Spinal cord (tissue), 10 donors: ENCODE measurements around the gene TRMT2A. TPM values are rescaled to one million over a fixed set of nuclear protein-coding genes. Genes with fewer than 3 reads are reported as not detected.

Experiments used
- DNase-seq, 6 donors: peaks; one replicate each; pipeline versions ENCODE4 v3.0.0 to v3.0.0-alpha.2; 2013 to 2015; ENCODE audit warnings: low spot score in 6 of 6, low read depth in 4 of 6
- H3K27ac ChIP-seq: one replicate; pipeline ENCODE4 v1.5.1; 2013; ENCODE audit warnings: low read depth, low read length, control low read depth
- H3K27me3 ChIP-seq: one replicate; pipeline ENCODE4 v1.6.1; 2013; ENCODE audit warnings: low read length; ENCODE audit not compliant: control insufficient read depth, insufficient read depth
- H3K36me3 ChIP-seq: one replicate; pipeline ENCODE4 v1.6.1; 2013; ENCODE audit warnings: low read length; ENCODE audit not compliant: control insufficient read depth, insufficient read depth
- H3K4me1 ChIP-seq: one replicate; pipeline ENCODE4 v1.6.1; 2013; ENCODE audit warnings: low read length; ENCODE audit not compliant: control insufficient read depth, insufficient read depth
- H3K4me3 ChIP-seq: one replicate; pipeline ENCODE4 v1.5.1; 2013; ENCODE audit warnings: low read depth, low read length, control low read depth
- H3K9me3 ChIP-seq: one replicate; pipeline ENCODE4 v1.6.1; 2013; ENCODE audit warnings: low read length; ENCODE audit not compliant: control insufficient read depth, insufficient read depth
- WGBS: methylation state at CpG from one replicate; pipeline ENCODE4 v1.1.5; 2013; ENCODE audit warnings: missing lambda C conversion rate; ENCODE audit not compliant: insufficient coverage; 5-methylcytosine and 5-hydroxymethylcytosine counted together
- polyA plus RNA-seq, 2 donors: library from polyadenylated mRNA; unstranded; fragments of 120-200 nt; gene quantifications; one replicate each; pipeline ENCODE4 v1.2.1, GENCODE V29; 2013; ENCODE audit not compliant: insufficient read length in 2 of 2
- total RNA-seq, 2 donors: library from RNA; depleted of rRNA in 1 of 2; stranded (reverse); fragments of 120-200 nt in 1 of 2; fragments of >200 nt in 1 of 2; gene quantifications; one replicate each; pipeline versions ENCODE4 v1.2.3 to v1.2.4, GENCODE V29; 2013 to 2014
- donor health status: healthy.

Gene TRMT2A
- total and polyA plus RNA-seq, 4 donors: 24.5 to 57.4 (median 50.0) TPM

DNA sequence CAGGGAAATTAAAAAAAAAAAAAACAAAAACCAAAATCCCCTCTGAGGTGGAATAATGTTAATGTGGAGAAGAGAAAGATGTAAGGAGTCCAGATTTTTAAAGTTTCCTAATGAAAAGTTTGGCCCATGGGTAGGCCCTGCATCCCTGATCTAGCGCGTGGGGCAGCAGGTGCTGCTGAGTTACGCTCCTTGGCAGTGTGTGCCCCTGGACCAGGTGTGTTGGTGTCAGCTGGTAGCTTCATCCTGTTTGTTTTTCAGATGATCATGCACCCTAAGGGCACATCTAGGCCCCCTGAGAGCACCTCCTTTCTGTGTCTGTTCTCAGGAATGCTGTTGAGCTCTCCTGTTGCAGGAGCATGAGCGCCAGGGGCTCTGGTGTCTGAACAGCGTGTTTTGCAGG is 30.3 kb downstream of the TRMT2A start:
- Histone ChIP-seq H3K27me3 (no peaks in the 10 kb centered on the region), H3K4me3 (no peak overlapping the region), H3K36me3 (peaks cover 77% of the 10 kb centered on the region), H3K4me1 (peaks cover 30% of the 10 kb centered on the region), H3K9me3 (no peaks in the 10 kb centered on the region), H3K27ac (no peak overlapping the region)
- no peak for DNase-seq
- 95% methylated on average over 5 of the region's 5 CpGs for WGBS

DNA sequence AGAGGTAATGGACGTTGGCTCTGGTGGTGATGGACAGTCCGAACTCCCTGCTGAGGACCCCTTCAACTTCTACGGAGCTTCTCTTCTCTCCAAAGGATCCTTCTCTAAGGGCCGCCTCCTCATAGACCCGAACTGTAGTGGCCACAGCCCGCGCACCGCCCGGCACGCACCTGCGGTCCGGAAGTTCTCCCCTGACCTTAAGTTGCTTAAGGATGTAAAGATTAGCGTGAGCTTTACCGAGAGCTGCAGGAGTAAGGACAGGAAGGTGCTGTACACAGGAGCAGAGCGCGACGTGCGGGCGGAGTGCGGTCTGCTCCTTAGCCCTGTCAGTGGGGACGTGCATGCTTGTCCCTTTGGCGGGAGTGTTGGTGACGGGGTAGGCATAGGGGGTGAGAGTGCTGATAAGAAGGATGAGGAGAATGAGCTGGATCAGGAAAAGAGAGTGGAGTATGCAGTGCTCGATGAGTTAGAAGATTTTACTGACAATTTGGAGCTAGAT is 30.9 kb downstream of the TRMT2A start:
- no peak overlapping the region for H3K27ac ChIP-seq
- H3K36me3 ChIP-seq: peaks cover 71% of the 10 kb centered on the region
- no peaks in the 10 kb centered on the region for H3K27me3 ChIP-seq
- no peak overlapping the region for H3K4me3 ChIP-seq
- DNase-seq: no peak
- peaks cover 36% of the 10 kb centered on the region for H3K4me1 ChIP-seq
- 95% methylated on average over 22 of the region's 24 CpGs for WGBS
- no peaks in the 10 kb centered on the region for H3K9me3 ChIP-seq

GRCh38 chr22:20085651-20086050 is 31.4 kb downstream of the TRMT2A start:
- no peak for DNase-seq
- 97% methylated on average over 13 of the region's 20 CpGs for WGBS
- no peak overlapping the region for H3K4me3 ChIP-seq
- H3K4me1 ChIP-seq: peaks cover 40% of the 10 kb centered on the region
- H3K9me3 ChIP-seq: no peaks in the 10 kb centered on the region
- H3K27me3 ChIP-seq: no peaks in the 10 kb centered on the region
- no peak overlapping the region for H3K27ac ChIP-seq
- H3K36me3 ChIP-seq: peaks cover 66% of the 10 kb centered on the region

DNA sequence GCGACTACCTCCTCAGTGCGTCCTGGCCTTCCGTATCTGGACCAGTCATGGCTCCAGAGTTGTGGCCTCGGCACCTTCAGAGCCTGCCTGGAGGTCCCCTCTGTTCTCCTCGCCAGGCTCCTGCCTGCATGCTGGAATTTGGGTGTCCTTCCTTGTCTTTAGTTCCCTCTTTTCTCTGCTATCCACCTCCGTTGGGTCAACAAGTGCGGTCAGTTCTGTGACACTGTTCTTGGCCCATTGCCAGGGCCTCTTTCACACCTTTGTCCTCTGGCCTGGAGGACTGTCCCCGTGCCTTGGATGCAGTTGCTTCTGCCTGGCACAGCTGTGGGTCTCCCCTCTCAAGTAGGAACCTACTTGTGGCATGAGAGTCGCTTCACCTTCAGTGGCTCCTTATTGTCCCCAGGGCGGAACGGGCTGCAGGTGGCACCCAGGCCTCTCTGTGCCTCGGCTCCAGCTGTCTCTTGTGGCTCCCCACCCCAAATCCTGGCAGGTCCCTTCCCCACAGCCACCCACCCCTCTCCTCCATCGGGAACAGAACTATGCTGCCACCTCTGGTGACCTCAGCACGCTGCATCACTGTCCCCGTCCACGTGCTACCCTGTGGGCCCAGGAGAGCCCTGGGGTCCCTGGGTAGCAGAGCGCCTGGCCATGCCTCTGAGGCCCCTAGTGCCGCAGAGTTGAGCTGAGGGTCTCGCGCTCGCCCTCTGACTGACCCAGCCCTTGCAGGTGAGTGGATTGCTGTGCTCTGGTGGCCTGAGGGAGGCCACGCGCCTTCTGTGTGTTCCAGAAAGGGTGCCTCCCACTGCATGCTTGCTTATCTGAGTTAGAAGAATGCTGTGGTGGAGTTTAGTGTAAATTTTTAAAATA is 32.2 kb downstream of the TRMT2A start:
- H3K27ac ChIP-seq: no peak overlapping the region

DNA sequence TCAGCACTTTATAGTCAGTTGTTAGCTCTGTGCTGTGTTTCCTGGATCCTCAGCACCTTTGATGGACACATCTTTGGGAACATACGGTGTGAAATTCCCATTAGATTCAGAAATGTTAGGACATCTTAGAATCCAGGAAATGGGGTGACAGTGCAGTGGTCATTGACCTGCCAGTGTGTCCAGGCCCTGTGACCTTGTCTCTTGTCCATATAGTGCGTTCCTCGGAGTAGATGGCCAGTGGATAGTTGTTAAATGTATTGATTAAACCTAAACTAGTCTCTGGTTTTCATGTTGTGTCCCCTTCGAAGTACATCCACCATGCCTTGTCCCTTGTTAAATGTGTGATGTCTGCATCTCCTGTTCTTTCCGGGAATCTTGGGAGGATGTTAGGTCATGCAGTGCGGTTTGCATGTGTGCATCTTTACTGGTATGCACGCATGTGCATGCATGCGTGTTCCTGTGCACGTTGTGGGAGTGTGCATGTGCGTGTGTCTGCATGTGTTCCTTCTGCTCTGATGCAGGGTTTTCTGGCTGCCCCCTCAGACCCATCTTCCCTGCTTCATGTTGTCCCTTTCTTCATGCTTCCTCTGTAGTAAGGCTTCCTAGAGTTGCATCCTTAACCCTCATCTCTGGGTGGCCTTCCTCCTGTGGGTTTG is 33.0 kb downstream of the TRMT2A start:
- Histone ChIP-seq H3K4me1 (peaks cover 46% of the 10 kb centered on the region), H3K9me3 (no peaks in the 10 kb centered on the region), H3K36me3 (peaks cover 50% of the 10 kb centered on the region), H3K27me3 (no peaks in the 10 kb centered on the region), H3K4me3 (no peak overlapping the region), H3K27ac (no peak overlapping the region)
- DNase-seq: no peak
- 84% methylated on average over 9 of the region's 10 CpGs for WGBS

More for the DNA sequence above, 32.2 kb downstream of the TRMT2A start:
- H3K4me3 ChIP-seq: no peak overlapping the region
- H3K4me1 ChIP-seq: peaks cover 40% of the 10 kb centered on the region
- no peaks in the 10 kb centered on the region for H3K9me3 ChIP-seq
- no peaks in the 10 kb centered on the region for H3K27me3 ChIP-seq
- WGBS: 64% methylated on average over 23 of the region's 23 CpGs
- peaks cover 57% of the 10 kb centered on the region for H3K36me3 ChIP-seq
- DNase-seq: no peak

DNA sequence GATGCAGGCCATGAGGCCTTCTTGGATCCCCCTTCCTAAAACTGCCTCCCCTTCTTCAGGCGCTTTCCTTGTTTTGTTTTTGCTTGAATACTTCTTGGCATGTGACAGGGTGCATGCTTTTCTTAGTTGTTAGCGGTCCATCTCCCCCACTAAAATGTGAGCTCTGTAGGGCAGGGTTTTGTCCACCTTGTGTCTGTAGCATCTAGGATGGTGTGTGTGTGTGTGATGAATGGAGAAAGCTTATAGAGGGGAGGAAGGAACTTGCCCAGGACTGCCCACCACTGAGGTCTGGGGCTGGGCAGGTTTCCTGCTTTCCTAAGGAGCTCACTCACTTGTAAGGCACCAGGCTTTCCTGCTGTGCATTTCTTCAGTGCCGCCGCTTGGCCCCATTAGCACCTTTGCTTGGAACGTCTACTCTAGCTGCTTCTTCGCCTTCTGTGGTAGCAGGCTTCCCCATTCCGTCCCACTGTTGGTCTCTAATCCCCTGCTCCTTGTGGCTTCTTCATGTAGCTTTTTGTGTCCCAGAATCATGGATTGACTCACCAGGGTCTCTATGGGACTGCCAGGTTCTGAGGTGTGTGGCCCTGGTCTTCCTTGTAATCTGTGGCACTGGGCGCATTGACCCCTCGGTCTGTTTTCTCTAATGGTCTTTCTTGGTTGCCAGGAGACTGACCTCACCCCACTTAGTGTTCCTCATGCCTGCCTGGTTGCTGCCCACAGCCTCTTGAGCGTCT is 33.7 kb downstream of the TRMT2A start:
- peaks cover 44% of the 10 kb centered on the region for H3K36me3 ChIP-seq
- WGBS: 78% methylated on average over 7 of the region's 10 CpGs
- DNase-seq: no peak
- H3K27ac ChIP-seq: no peak overlapping the region
- H3K27me3 ChIP-seq: no peaks in the 10 kb centered on the region
- no peaks in the 10 kb centered on the region for H3K9me3 ChIP-seq
- peaks cover 48% of the 10 kb centered on the region for H3K4me1 ChIP-seq
- no peak overlapping the region for H3K4me3 ChIP-seq

GRCh38 chr22:20080776-20081654 is 36.0 kb downstream of the TRMT2A start:
- 3% methylated on average over 27 of the region's 27 CpGs for WGBS

GRCh38 chr22:20080445-20080775 is 36.6 kb downstream of the TRMT2A start:
- H3K27me3 ChIP-seq: no peaks in the 10 kb centered on the region
- 0% methylated on average over 29 of the region's 34 CpGs for WGBS
- H3K9me3 ChIP-seq: no peaks in the 10 kb centered on the region
- H3K27ac ChIP-seq: peak overlapping the region; percentile 94
- H3K4me3 ChIP-seq: peak overlapping the region; percentile 74
- H3K36me3 ChIP-seq: peaks cover 16% of the 10 kb centered on the region
- peak in 5 of 6 donors; percentile 7 to 80 (median 19) for DNase-seq
- H3K4me1 ChIP-seq: peaks cover 48% of the 10 kb centered on the region

More at GRCh38 chr22:20080776-20081654, 36.0 kb downstream of the TRMT2A start:
- Histone ChIP-seq H3K27ac (peak overlapping the region; percentile 94), H3K27me3 (no peaks in the 10 kb centered on the region), H3K4me3 (peak overlapping the region; percentile 74), H3K9me3 (no peaks in the 10 kb centered on the region), H3K4me1 (peaks cover 48% of the 10 kb centered on the region), H3K36me3 (peaks cover 21% of the 10 kb centered on the region)
- DNase-seq: peak; percentile 9 to 63 (median 18)
